ENCODE measurements around the gene CNNM3.

The CNNM3 gene

DNA sequence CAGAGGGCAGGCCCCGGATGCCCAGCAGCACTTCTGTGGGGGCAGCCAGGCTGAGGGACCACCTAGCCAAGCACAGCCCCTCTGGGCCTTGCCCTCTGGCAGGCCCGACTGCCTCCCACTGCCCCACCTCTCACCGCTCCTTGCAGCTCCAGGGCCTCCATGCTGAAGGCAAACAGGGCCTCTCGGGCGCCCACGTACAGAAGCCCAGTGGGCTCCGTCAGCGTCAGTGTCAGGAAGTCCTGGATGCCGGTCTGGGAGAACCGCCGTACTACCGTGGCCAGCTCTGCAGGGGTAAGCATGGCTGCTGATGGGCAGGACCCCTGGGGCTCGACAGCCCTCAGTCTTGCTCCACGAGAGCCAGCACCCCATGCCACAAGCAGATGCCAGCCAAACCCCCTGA is 50.1 kb downstream of the CNNM3 start:
- no peak for DNase-seq

DNA sequence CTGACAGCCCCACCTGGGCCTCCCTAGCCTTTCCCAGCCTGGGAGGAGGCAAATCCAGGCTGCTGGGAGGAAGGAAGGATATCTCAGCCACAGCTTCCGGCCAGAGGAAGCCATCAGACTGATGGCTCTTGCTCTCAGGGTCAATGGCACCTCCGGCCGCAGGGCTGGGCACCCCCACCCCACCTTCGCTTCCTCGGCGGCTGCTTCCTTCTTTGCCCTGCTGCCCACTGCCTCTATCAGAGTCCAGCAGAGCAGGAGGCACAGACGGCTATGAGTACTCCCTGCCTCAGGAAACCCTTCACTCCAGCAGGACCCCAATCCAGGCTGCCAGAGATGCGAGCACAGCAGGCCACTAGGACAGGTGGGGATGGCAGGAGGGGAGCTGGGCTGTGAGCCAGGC is 50.5 kb downstream of the CNNM3 start:
- no peak for DNase-seq

DNA sequence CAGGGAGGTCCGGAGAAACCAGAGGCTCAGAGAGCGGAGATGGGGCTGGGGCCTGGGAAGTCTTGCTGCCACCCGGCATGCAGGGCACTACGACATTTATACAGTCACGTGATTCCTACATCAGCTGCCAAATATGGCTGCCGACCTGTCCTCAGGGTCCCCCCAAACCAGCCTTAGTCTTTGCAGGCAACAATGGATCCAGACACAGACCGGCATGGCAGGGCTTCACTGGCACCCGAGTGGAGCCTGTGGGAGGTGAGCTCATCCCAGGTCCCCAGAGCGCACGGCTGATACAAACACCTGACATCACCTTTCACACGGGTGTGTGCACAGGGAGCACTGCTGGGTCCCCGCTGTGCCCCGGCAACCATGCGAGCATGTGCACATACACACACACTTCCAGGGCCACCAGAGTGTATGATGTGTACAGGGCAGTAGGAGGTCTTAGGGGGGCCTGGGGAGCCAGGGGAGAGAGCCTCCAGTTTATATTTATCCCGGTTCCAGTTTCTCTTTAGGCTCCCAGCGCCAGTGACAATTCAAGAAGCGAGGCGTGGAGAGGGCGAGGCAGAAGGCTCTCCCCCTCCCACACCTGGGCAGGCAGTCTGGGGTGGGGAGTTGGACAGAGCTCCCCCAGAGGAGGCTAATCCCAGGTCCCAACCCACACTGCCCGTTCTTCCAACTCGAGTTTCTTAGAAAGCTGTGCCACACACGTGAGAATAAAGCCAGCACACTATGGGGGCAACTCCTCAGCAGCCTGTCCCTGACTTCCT is 51.1 kb downstream of the CNNM3 start:
- no peak for DNase-seq

DNA sequence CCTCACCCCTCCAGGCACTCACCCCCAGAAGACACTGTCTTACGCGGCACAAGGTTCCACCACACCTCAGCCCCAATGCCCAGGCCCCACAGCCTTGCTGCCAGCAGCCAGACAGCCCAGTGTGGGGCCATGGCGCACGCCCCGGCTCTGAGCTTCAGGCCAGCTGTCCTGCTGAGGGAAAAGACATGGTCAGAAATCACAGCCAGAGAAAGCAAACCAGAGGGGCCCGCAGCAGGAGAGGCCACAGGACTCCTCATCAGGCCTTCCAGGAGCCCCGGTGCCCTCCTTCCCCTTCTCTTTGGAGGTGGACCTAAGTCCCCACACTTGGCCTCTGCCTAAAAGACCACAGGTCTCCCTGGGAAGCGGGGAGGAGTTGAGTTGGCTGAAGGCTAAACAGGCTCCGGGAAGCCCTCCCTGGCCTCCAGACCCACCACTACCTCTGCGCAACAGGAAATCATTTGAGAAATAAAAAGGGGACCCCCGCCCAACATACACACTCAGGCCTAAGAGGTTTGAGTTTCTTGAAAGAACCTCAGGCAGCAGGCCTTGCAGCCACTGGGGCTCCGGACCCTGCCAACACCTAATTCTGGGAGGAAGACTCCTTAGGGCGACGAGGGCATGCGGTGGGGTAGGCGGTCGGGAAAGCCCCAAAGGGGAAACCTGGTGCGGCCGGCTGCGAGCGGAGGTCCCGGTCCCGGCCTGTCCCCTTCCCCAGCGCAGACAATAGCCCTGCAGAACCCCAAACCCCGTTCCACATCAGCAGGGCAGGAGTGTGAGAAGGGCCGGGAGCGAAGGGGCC is 51.9 kb downstream of the CNNM3 start:
- DNase-seq, result no peak

DNA sequence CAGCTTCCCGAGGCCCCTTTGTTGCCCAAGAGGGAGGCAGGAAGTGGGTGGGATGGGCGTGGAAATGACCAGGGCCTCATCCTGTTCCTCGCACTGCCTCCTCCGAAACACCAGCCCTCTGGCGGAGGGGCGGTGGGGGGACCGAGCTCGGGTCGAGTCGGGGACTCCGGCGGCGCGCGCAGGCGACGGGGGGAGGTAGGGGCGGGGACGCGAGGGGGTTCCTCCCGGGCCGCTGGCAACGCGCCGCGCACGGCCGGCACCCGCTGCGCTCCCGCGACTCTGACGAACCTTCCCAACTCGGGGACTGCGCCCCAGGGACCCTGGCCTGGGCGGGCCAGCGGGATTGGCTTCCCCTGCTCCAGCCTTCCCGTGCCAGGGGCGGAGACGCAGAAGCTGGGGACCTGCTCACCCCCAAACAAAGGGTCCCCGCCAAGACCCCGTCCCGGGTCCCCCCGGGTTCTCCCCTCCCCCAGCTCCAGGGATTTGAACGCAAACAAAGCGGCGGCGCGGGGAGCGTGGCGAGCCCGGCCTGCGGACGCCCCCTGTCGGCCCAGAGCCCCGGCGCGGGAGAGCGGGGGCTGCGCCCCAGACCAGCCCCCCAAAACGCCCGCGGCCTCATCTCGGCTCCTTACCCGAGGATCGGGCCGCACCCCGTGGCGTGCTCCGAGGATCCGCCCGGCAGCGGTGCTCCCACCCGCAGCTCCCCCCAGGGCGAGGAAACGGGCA is 52.6 kb downstream of the CNNM3 start:
- DNase-seq, result no peak

DNA sequence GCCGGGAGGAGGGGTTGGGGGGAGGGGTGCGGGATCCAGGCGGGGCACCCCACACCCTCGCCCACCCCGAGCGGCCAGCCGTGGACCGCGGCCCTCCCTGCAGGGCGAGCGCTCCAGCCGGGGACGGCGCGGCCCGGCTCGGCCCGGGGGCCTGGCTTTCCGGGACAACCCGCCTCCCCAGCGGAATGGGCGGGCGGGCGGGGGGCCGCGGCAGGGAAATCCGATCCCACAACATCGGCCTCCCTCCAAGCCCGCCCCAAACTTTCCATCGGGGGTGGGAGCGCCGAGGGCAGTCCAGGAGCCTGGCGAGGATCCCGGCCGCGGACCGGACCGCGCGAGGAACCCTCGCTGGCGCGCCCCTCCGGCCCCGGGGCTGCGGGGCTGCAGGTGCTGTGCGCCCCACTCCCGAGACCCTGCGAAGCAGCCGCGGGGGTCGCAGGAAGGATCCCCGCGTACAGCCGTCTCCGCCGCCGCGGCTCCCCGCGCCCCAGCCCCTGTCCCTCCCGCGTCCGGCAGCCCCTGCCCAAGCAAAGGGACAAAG is 53.3 kb downstream of the CNNM3 start:
- DNase-seq, result no peak

DNA sequence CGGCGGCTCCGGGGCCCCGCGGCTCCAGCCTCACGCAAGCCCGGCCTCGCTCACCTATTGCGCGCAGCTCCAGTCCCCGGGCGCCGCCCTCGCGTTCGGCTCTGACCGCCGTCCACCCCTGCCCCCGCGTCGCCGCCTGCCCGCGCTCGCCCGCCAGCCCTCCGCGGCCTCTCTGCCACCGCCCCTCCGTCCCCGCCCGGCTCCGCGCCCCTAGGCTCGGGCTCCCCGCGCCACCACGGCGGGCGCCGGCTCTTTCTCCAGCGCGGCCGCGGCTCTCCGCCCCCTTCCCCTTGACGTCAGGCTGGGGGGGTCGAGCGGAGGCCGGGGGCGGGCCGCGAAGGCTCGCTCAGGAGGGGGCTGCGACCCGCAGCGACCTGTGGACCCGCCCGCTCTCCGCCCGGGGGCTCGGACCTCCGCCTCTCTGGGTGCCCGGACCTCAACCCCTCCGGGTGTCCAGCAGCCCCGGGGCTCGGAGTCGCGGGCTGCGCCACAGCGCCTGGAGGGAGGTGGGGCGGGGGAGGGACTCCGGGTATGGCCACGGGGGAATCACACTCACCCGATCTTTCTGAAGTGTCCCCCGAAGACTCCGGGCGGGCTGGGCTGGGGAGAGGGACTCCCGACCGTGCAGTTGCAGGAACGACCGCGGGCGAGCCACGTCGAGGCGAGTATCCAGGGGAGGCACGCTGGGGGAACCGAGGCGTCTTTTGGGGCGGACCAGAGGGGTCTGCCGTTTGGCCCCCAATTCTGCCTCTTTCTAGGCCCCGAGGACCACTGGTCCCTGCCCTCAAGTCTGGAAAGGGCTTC is 54.0 kb downstream of the CNNM3 start, which contains the start of gene SEMA4C:
Gene SEMA4C (minus strand): TSS at position 259 of the 804 bp plus-strand sequence. CDS start 2,194 bp downstream, outside the sequence.
- DNase-seq, result no peak

DNA sequence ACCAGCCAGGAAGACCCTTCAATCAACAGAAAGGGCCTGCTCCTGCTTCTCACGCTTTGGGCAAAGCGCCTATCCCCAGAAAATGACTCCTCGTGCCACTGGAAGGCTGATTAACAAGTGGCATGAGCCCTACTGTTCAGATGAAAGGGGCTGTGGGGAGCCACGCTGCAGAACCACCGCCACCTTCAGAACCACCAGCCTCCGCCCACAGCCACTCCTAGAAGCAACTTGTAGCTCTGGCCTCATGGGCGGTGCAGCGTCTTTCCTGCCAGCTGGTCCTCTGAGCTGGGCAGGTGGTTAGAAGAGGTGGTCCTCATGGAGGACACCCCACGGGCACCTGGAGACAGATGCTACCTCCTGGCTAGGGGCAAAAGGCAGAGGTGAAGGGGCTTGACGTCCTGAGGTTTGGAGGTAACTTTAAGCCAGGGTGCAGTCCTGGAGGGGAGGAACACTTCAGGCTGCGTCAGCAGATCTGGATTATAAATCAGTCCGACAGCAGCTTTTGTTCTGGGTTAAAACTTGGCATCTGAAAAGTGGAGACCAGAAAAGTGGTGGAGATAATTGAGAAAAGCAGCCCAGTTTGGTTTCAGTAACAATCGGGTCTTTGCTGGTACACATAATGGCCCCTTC is 54.7 kb downstream of the CNNM3 start:
- no peak for DNase-seq

DNA sequence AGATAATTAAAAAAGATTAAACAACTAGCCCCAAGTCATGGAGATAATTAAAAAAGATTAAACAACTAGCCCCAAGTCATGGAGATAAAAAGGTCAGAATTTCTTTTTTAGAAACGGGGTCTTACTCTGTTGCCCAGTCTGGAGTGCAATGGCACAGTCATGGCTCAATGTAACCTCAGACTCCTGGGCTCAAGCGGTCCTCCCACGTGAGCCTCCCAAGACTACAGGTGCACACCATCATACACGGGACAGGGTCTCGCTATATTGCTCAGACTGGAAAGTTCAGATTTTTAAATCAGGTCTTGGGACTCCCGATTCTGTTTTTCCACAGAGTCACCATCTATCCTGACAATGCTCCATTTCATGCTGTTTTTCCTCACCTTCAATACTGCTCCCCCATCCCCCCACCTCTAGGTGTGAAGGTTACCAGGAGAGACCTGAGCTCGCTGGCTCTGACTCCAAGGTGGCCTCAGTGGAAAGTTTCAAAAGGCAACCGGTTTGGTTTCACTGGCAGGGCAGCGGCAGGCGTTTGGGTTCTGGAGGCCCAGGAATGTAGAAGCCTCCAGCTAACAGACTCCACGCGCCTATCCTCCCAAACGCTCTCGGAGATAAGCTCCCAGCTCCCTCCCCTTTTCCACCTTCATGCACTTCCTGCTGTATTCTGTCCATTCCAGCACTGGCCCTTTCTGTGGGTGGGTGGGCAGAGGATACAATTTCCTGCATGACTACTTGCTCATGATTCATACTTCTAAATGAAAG is 56.7 kb downstream of the CNNM3 start:
- no peak for DNase-seq

DNA sequence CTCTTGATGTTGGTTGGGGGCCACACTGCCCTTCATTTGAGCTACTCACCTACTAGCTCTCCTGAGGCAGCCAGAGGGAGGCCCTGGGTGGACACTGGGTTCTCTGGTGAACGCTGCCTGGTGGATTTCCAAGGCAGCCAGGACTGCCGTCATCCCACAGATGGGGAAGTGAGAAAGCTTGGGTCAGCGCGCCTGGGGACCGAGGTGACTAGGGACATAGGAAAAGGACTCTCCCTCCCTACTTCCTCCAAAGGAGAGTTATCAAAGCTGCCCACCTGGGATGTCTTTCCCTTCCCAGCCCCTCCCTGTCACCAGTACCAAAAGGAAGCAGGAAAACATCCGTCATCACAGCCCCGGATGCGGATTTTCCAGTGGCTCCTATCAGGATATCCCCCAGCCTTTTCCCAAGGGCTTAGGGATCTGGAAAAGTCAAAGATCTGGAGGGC is 57.6 kb downstream of the CNNM3 start:
- no peak for DNase-seq

DNA sequence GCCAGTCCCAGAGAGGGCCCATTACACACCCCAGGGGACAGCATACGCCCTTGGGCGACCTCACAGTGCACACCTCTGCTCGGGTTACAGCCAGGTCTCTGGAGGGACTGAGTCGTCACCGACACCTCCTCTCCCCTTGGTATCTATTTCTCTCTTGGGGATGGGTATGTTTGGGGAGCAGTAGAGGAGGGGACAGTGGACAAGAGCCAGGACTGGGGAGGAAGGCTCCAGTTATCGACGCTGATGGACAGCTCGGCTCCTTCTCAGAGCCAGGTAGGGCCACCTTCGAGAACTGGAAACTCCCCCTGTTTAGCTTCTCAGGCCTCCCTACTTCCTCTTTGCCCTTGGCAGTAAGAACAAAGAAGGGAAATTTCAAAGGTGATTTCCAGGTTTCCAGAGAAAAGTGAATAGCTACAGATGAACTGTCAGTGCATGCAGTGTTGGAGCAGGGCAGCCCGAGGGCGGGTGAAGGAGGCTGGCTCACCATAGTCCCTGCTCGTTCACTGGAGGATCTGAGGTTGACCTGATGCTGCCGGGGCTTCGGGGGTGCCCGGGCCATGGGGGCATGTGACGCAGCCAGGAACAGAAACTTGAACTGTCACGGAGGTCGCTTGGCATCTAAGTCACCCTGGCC is 58.2 kb downstream of the CNNM3 start:
- no peak for DNase-seq

DNA sequence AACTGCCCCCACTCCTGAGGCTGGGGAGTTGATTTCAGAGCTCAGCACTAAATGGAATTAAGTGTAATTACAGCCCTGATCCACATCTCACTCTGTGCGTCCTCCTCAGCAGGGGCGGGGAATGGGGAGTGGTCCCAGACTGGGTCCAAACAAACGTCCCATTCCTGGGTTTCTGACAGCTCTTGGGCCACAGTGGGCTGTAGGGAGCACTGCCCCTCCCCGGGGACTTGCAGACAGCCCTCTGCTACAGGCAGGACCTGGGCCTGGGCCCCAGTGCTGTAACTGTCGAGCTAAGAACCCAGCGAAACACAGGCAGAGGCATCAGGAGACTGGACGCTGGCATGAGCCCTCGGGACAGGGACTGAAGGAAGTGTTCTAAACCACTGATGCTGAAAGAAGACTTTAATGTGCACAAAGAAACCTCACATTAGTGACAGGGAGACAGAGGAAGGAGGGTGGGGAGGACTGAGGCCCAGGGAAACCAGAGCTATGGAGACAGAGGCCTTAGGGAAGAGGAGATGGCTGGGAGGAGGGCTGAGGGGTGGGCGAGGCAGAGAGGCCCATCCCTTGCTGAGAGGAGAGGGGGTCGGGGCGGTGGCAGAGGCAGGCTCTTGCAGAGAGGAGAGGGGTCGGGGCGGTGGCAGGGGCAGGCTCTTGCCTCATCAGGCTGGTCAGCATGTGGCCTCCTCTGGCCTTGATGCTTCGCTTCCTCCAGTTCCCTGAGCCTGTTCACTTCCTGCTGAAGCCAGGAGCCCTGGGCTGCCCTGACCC is 59.6 kb downstream of the CNNM3 start:
- DNase-seq, result no peak

DNA sequence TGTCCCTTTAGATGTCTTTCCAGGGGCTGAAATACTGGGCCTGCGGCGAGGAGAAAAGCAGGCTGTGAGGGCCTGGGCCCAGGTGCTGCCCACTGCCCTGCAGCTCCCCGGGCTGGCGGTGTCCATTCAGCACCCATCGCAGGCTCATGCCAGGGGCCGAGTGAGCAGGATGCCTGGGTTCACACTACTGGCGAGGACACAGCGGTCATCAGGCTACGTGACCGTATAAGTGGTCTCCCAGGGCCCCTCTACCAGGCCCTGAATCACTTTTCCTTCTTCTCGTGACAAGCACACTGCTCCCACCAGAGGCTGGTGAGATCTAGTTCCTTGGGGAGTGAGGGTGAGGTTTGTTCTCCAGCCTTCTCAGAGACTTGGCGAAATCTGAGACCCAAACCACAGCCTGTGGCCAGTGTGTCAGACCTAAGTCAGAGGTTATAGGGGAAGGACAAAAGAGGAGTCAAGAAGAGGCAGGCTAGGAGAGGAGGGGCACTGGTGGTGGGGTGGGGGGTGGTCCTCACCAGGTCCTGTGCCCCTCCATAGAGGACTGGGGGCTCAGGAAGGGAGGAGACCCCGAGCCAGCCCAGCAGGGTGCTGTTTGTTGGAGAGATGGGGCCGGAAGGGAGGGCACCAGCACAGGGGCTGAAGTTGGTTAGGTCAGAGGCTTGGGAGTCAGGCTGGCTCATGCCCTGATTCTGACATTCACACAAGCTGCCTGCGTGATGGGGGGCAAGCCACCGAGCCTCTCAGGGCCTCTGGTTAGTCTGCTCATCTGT is 60.4 kb downstream of the CNNM3 start:
- no peak for DNase-seq

DNA sequence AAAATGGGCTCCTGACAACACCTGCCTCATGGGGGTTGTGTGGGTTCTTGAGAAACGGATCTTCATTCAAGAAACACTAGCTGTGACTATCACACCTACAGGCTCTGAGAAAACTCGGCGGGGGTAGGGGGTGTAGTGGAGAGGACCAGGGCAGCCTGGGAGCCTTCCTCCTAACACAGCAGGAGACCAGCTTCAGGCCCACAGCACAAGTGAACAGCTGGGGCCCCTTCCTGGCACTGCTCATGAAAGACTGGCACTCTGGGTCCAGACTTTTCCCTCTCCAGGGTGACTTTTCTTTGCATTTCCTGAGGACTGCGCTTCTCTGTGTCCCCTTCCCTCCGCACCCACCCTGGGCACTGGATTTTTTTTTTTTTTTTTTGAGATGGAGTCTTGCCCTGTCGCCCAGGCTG is 61.0 kb downstream of the CNNM3 start:
- DNase-seq, result no peak

DNA sequence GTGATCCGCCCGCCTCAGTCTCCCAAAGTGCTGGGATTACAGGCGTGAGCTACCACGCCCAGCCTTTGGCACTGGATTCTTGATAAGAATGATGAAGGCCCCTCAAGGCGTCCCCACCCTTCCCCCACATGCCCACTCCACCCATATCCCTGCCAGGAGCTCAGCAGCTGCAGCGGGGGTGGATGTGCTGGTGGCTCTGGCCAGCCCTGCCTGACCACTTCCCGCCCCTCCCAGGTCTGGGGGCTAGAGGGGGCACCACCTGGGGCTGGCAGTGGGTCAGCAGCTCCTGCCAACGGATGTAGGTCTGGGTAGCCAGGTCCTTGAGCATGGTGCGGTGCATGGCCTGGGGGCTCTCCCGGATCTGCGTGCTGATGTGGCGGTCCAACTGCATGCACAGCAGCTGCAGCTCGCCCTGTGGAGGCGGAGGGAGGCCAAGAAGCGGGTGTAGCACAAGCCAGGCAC is 61.6 kb downstream of the CNNM3 start:
- DNase-seq, result no peak

DNA sequence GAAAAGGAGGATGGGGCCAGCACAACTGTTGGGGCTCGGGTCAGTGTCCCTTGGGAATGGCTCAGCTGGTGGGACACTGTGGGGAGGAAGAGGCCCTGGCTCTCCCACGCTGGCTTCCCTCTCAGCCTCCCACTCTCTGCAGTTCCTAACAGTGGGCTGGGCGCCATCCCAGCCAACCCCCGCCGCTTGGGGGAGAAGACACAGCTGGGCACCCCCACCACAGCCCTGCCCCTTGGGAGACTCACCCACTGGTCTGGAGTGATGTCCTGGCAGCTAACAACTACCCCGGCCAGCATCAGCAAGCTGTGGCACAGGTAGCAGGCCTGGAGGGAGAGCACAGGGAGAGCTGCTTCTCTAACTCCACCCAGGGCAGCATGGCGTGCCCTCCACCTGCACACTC is 62.1 kb downstream of the CNNM3 start:
- DNase-seq, result no peak

DNA sequence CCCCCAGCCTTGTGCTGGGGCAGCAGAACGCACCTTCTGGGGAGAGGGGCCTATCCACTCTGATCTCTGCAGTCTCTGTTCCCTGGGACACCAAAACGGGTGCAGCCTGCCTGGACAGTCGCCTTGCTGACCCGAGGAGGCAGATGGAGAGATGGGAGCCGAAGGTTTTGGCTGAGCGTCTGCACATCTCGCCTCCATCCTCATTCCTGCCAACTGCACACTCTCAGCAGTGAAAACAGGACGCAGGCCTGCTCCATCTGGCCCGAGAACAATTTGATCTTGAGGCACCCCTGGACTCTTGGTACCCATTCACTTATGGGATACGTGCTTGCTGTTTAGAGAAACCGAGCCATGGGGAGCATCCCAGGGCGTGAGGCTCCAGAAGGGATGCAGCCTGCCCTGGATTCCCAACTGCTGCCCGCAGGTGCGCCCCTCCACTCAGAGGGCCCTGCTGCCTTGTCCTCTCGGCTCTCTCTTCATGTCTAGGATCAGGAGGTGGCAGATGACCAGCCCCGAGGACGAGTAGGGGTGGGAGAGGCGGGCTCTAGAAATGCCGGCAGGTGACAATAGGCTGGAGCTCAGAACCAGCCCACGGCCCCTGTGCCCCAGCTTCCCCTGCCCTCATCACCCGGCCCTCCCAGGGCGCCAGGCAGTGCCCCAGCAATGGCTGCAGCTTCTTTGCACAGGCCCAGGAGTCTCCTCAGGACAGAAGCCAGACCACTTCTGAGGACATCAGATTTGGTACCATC is 62.9 kb downstream of the CNNM3 start:
- no peak for DNase-seq

DNA sequence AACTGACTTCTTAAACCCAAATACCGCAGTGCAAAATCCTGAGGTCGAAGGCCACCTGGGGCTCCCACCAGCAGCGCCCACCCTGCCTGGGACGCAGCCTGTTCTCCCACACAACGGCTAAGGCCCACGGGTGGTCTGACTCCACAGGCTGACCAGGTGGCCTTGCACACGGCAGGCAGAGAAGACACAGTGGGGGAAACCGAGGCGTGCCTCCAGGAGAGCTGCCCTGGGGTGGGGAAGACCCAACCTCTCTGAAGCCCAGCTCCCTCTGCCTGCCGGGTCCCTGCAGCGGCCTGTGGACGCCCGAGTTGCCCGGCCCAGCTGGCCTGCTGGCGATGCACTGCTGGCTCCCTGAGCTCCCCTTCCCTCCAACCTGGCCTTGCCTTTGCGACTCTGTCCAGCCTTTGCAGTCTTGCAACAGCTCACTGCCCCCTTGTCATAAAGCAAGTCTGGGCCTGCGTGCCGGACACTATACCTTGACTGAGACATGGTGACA is 63.5 kb downstream of the CNNM3 start:
- DNase-seq, result no peak
